HepG2 (cell line): ENCODE results near the gene RPS19BP1. TPM values are rescaled to one million over a fixed set of nuclear protein-coding genes. Genes with fewer than 3 reads are reported as not detected.
A peak's percentile ranks its signal among the peaks of the same experiment; 100 is the strongest.

Experiments
- HNF1A ChIP-seq, 2 experiments: sonication (generic) in 1 of 2; formaldehyde crosslinking in 1 of 2; IDR thresholded peaks; 2 replicates each; pipeline versions ENCODE4 v1.4.0 to v1.6.1; 2016 to 2020; ENCODE audit warnings: borderline replicate concordance in 1 of 2, low read depth in 1 of 2, mild to moderate bottlenecking in 1 of 2, missing genetic modification reagents in 1 of 2
- NCOA5 ChIP-seq: sonication (generic); formaldehyde crosslinking; IDR thresholded peaks from 2 replicates; pipeline ENCODE4 v1.4.0; 2020; ENCODE audit warnings: missing genetic modification reagents
- POLR2AphosphoS5 ChIP-seq: IDR thresholded peaks from 2 replicates; pipeline ENCODE4 v1.6.1; 2012; ENCODE audit warnings: low read depth, low read length
- PRPF4 ChIP-seq: fragments of 200-400 bp; formaldehyde crosslinking; IDR thresholded peaks from 2 replicates; pipeline ENCODE4 v1.6.1; 2016; ENCODE audit warnings: low read length, low read depth; ENCODE audit not compliant: poor library complexity, severe bottlenecking
- SNAPC4 ChIP-seq: sonication (generic); formaldehyde crosslinking; IDR thresholded peaks from 2 replicates; pipeline ENCODE4 v1.4.0; 2020; ENCODE audit warnings: mild to moderate bottlenecking, missing genetic modification reagents
- TCF12 ChIP-seq, 2 experiments: fragments of 450-650 bp in 1 of 2; sonication (generic) in 1 of 2; formaldehyde crosslinking in 1 of 2; IDR thresholded peaks; 2 replicates each; pipeline versions ENCODE4 v1.6.1 to v1.8.0; 2017 to 2022; ENCODE audit warnings: antibody characterized with exemption in 1 of 2, mild to moderate bottlenecking in 1 of 2, missing genetic modification reagents in 1 of 2, moderate library complexity in 1 of 2
- ZFY ChIP-seq: sonication (generic); formaldehyde crosslinking; IDR thresholded peaks from 2 replicates; pipeline ENCODE4 v1.4.0; 2020; ENCODE audit warnings: missing genetic modification reagents
- ZNF264 ChIP-seq: sonication (generic); formaldehyde crosslinking; IDR thresholded peaks from 2 replicates; pipeline ENCODE4 v1.4.0; 2020; ENCODE audit warnings: missing genetic modification reagents
- polyA plus RNA-seq, 8 experiments: library from polyadenylated mRNA; depleted of rRNA in 3 of 8; stranded (reverse) in 7 of 8; unstranded in 1 of 8; fragments of >200 nt; fragmentation: Illumina TruSeq in 4 of 8; extraction: Trizol in 4 of 8; gene quantifications; 2 replicates each; pipeline versions ENCODE4 v1.2.1 to v1.2.3, GENCODE V29; 2011 to 2016; ENCODE audit warnings: low read depth in 4 of 8, missing spikeins in 1 of 8, mixed read lengths in 1 of 8; ENCODE audit not compliant: insufficient read depth in 1 of 8
- total RNA-seq, 5 experiments: library from RNA; depleted of rRNA; stranded (reverse); fragments of >200 nt; fragmentation: Illumina TruSeq; extraction: Trizol; gene quantifications; 2 replicates each; pipeline ENCODE4 v1.2.3, GENCODE V29; 2016; ENCODE audit warnings: low read depth in 1 of 5
- TF ChIP-seq, protein P1 (sequence below): sonication (generic); formaldehyde crosslinking; IDR thresholded peaks from one replicate; pipeline ENCODE4 v1.5.1; 2020; ENCODE audit warnings: mild to moderate bottlenecking, missing genetic modification reagents; ENCODE audit errors: not compliant biosample characterization

RPS19BP1 gene
- total and polyA plus RNA-seq, 2 of the 13 experiments (the other 11 are each of a cell fraction or from before 2014, with no cell fraction given): 44.3 to 81.3 TPM

GRCh38 chr22:39532215-39533073 is at the start of gene RPS19BP1 (continued):
- TF ChIP-seq, protein P1, sequence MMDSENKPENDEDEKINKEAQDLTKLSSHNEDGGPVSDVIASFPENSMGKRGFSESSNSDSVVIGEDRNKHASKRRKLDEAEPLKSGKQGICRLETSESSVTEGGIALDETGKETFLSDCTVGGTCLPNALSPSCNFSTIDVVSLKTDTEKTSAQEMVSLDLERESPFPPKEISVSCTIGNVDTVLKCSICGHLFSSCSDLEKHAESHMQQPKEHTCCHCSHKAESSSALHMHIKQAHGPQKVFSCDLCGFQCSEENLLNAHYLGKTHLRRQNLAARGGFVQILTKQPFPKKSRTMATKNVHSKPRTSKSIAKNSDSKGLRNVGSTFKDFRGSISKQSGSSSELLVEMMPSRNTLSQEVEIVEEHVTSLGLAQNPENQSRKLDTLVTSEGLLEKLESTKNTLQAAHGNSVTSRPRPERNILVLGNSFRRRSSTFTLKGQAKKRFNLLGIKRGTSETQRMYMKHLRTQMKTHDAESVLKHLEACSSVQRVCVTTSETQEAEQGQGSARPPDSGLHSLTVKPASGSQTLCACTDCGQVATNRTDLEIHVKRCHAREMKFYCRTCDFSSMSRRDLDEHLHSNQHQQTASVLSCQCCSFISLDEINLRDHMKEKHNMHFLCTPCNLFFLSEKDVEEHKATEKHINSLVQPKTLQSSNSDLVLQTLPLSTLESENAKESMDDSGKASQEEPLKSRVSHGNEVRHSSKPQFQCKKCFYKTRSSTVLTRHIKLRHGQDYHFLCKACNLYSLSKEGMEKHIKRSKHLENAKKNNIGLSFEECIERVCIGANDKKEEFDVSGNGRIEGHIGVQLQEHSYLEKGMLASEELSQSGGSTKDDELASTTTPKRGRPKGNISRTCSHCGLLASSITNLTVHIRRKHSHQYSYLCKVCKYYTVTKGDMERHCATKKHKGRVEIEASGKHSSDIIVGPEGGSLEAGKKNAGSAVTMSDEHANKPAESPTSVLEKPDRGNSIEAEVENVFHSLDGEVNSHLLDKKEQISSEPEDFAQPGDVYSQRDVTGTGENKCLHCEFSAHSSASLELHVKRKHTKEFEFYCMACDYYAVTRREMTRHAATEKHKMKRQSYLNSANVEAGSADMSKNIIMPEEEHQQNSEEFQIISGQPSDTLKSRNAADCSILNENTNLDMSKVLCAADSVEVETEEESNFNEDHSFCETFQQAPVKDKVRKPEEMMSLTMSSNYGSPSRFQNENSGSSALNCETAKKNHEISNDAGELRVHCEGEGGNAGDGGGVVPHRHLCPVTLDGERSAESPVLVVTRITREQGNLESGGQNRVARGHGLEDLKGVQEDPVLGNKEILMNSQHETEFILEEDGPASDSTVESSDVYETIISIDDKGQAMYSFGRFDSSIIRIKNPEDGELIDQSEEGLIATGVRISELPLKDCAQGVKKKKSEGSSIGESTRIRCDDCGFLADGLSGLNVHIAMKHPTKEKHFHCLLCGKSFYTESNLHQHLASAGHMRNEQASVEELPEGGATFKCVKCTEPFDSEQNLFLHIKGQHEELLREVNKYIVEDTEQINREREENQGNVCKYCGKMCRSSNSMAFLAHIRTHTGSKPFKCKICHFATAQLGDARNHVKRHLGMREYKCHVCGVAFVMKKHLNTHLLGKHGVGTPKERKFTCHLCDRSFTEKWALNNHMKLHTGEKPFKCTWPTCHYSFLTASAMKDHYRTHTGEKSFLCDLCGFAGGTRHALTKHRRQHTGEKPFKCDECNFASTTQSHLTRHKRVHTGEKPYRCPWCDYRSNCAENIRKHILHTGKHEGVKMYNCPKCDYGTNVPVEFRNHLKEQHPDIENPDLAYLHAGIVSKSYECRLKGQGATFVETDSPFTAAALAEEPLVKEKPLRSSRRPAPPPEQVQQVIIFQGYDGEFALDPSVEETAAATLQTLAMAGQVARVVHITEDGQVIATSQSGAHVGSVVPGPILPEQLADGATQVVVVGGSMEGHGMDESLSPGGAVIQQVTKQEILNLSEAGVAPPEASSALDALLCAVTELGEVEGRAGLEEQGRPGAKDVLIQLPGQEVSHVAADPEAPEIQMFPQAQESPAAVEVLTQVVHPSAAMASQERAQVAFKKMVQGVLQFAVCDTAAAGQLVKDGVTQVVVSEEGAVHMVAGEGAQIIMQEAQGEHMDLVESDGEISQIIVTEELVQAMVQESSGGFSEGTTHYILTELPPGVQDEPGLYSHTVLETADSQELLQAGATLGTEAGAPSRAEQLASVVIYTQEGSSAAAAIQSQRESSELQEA (CRISPR knock-in tag): peak; percentile 80
- TF ChIP-seq HNF1A (IDR thresholded peaks at IDR 0.05; ENCODE audit: low read depth): no peak
- no peak for TF ChIP-seq HNF1A (CRISPR knock-in tag; IDR thresholded peaks at IDR 0.05; ENCODE audit: borderline replicate concordance)
- TF ChIP-seq ZFY (CRISPR knock-in tag): peak; percentile 91
- no peak for TF ChIP-seq SNAPC4
- TF ChIP-seq ZNF264: 0 out of 2 replicates have a peak, but pooled peaks have one; percentile 56
- TF ChIP-seq PRPF4: peak; percentile 56
- no peak for TF ChIP-seq NCOA5 (CRISPR knock-in tag)
- no peak for TF ChIP-seq TCF12 (IDR thresholded peaks at IDR 0.05)
- 0 out of 2 replicates have a peak, but pooled peaks have one; percentile 52 for TF ChIP-seq TCF12 (CRISPR knock-in tag; IDR thresholded peaks at IDR 0.05)
- peak; percentile 92 for TF ChIP-seq POLR2AphosphoS5
